Limb (tissue), 2 donors: ENCODE results near the gene CDC42EP5.
"Not testable (repeated sequence)": the region's sequence is repeated elsewhere in the genome, so short reads cannot be mapped to it uniquely, and the experiment has no call there.

Source experiments
- DNase-seq, 2 donors: peaks; one replicate each; pipeline ENCODE4 v3.0.0-alpha.2; 2016; ENCODE audit errors: extremely low spot score in 2 of 2

CDC42EP5 gene

DNA sequence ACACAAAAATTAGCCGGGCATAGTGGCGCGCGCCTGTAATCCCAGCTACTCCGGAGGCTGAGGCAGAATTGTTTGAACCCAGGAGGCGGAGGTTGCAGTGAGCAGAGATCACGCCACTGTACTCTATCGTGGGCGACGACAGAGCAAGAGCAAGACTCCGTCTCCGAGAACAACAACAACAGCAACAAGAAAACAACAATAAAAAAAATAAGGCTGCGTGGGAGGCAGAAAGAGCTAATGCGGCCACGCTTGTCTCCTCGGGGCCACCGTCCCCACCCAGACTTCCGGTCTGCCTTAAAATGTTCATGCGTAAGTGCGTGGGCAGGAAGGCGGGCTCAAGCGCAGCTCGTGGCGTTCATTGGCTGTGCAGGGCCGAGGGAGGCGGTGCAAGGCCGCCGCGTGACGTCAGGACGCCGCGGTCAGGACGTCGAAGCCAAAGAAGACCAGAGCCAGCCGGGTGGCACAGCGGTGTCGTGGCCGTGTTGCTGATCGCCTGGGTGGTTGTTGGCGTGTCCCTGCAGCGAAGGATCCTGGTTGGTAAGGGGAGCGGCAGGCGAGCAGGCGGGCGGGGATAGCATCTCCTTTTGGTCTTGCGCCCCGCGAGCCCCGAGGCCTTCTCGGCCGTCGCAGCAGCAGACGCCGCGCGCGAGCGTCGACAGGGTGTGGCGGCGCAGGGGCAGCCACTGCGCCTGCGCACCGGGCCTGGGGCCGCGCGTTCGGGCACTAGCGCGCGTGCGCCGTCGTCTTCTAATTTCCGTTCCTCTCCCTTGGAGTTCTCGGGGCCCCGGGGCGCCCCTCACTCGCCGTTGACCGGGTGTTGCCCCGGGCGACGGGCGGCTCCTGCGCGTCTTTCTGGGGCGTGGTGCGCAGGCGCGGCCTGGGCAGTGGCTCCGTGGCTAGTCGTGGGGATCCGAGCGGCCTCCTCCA, 24.1 kb downstream of the CDC42EP5 start, which contains the start of gene LENG8:
Gene LENG8 (plus strand): TSS at position 426 of the 927 bp plus-strand sequence. CDS start 2,146 bp downstream, outside the sequence.
- DNase-seq: peak; percentile 97 to 99

- peak in 1 of 2 donors; percentile 82 for DNase-seq
Observed at GRCh38 chr19:54448040-54448773, 24.9 kb downstream of the CDC42EP5 start.

DNA sequence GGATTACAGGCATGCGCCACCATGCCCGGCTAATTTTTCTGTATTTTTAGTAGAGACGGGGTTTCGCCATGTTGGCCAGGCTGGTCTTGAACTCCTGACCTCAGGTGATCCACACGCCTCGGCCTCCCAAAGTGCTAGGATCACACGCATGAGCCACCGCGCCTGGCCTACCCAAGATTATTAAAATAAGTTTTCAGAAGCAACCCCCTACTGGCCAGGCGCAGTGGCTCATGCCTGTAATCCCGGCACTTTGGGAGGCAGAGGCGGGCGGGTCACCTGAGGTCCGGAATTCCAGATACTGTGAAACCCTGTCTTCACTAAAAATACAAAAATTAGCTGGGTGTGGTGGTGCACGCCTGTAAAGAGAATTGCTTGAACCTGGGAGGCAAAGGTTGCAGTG, 26.7 kb downstream of the CDC42EP5 start:
- not testable (repeated sequence) for DNase-seq

GRCh38 chr19:54444737-54445136, 28.4 kb downstream of the CDC42EP5 start:
- no peak for DNase-seq

- DNase-seq: no peak
Observed at GRCh38 chr19:54440641-54441040, 32.5 kb downstream of the CDC42EP5 start.

GRCh38 chr19:54439174-54439851, 33.8 kb downstream of the CDC42EP5 start:
- peak in 1 of 2 donors; percentile 74 for DNase-seq

DNA sequence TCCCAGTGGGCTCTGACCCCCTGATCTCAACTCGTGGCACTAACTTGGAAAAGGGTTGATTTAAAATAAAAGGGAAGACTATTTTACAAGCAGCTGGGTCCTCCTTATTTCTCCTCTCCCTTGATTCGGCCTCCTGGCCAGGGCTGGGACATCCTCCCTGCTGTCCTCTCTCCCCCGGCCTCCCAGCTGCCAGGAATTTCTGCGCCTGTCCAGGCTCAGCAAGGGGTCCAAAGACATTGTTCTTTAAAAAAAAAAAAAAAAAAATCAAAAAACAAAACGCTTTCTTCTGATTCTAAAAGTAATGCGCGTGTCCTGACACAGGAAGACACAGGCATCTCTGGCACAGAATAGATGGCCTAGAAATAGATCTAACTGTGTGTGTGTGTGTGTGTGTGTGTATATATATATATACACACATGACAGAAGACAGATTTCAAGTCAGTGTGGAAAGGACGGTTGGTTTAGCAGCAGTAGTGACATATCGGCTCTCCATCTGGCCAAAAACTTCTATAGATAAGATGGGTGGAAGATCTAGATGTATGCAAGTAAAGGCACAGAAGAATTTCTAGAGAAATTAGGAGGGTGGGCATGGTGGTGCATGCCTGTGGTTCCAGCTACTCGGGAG, 36.4 kb downstream of the CDC42EP5 start:
- DNase-seq: no peak

- no peak for DNase-seq
Observed at GRCh38 chr19:54436031-54436523, 37.0 kb downstream of the CDC42EP5 start.

DNA sequence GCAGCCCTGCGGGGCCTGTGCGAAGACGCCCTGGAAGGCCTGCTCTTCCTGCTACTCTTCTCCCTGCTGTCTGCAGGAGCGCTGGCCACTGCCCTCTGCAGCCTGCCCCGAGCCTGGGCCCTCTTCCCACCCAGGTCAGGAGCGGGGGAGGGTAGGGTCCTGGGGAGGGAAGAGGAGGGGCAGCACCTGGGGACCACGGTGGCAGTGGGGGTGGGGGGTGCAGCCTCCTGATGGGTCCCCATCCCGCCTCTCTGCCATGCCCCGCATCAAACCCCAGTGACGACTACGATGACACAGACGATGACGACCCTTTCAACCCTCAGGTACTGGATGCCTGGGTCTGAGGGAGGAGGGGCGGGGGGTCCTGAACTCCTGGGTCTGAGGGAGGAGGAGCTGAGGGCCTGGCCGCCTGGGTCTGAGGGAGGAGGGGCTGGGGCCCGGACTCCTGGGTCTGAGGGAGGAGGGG, 37.5 kb downstream of the CDC42EP5 start:
- DNase-seq: no peak

DNA sequence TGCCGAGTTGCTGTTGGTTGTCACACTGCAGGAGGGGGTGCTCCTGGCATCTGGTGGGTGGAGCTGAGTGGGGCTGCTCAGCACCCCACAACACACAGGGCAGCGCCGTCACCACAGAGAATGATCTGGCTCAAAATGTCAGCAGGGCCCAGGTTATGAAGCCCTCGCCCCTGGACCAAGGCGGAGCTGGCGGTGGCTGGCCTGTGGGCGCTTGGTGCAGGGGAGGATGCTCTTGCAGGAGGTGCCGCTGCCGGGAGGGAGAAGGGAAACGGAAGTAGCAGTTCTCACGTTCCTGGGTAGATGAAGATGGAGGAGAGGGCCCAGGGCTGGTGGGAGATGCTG, 38.3 kb downstream of the CDC42EP5 start:
- no peak for DNase-seq

GRCh38 chr19:54434112-54434872, 38.8 kb downstream of the CDC42EP5 start:
- DNase-seq: no peak

DNA sequence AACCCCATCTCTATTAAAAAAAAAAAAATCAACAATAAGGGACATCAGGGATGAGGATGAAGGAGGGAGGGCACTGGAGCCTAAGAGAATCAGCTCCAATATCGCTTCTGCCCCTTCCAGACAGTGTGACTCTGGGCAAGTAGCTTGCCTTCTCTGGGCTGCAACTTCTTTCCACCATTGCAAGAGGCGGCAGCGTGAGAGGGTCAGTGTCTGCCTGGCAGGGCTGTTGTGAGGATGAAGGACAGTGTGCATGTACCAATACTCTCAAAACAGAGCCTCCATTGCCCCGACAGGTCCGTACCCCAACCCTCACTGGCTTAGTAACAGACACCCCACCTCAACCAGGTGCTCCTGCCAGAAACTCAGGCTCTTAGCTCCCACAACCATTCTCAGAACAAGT, 39.4 kb downstream of the CDC42EP5 start:
- DNase-seq: no peak

DNA sequence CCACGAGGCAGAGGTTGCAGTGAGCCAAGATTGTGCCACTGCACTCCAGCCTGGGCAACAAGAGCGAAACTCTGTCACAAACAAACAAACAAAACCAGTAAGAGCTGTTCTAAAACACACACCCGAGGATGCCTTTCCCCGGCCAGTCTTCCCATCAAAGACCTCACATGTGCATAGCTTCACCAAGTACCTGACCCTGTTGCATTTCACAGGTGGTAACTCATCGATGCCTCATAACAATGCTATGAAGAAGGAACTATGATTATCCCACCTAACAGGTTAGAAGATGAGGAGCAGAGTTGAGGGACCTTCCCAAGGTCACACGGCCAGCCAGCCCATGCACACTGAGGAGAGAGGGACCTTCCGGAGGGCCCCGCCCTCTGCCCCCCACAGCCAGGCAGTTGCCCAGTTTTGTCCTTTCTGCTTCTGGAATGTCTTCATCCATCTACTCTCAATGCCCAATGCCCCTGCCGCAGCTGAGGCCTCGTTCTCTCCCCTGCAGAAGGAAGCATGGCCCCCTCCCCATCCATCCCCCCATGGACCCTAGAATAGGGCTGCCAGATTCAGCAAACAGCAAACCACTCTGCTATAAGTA, 40.9 kb downstream of the CDC42EP5 start:
- no peak for DNase-seq

- no peak for DNase-seq
Observed at GRCh38 chr19:54431255-54431838, 41.7 kb downstream of the CDC42EP5 start.

DNA sequence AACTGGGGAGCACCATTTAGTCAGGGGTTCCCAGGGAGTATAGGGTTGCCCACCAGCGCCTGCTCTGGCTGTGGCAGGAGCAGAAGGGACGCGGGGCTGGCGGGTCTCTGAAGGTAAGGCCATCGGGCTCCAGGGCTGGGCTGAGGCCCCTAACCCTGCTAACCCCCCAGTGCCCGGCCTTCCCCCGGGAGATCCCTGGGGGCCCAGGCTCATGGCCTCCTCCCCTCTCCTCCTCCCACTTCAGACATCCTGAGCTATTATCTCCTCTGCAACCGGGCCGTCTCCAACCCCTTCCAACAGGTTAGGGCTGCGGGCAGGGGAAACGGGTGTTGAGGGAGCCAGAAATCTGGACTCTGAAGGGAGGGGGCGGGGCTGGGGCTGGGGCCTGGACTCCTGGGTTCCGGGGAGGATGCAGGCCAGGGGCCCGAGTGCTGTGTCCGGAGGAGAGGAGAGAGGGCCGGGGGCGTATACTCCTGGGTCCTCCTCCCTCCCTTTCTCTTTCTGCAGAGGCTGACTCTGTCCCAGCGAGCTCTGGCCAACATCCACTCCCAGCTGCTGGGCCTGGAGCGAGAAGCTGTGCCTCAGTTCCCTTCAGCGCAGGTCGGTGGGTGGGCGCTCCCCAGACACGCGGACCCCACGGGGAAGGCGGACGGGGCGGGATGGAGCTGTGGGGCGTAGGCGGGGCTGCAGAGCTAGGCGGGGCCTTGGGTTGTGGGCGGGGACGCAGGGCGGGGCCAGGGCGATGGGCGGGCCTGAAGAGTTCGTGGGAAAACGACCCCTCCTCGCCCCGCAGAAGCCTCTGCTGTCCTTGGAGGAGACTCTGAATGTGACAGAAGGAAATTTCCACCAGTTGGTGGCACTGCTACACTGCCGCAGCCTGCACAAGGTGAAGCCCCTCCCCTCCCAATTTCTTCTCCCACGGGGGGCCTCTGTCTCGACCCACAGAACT, 42.5 kb downstream of the CDC42EP5 start:
- peak in 1 of 2 donors; percentile 85 for DNase-seq

- no peak for DNase-seq
Observed at GRCh38 chr19:54429545-54430227, 43.4 kb downstream of the CDC42EP5 start.

- no peak for DNase-seq
Observed at GRCh38 chr19:54429176-54429495, 44.0 kb downstream of the CDC42EP5 start.
